NCI-H2196 (cell line): ENCODE data around the gene ACVR2B.

Experiments
- DNase-seq: peaks from one replicate; lab custom pipeline; 2025; ENCODE audit not compliant: unreplicated experiment; lab: John Stamatoyannopoulos, UW

ACVR2B gene

GRCh38 chr3:38524141-38524739 lies 70.5 kb downstream of the ACVR2B start:
- no peak for DNase-seq

- DNase-seq = no peak
These were observed 73.1 kb downstream of the ACVR2B start for GRCh38 chr3:38526792-38527191.

- DNase-seq = no peak
These were observed 74.8 kb downstream of the ACVR2B start for GRCh38 chr3:38528457-38528856.

- DNase-seq = no peak
These were observed 78.8 kb downstream of the ACVR2B start for GRCh38 chr3:38532529-38532928.

GRCh38 chr3:38533285-38533976 lies 79.7 kb downstream of the ACVR2B start:
- no peak for DNase-seq

- DNase-seq = no peak
These were observed 80.5 kb downstream of the ACVR2B start for GRCh38 chr3:38534180-38534579.

- DNase-seq = no peak
These were observed 80.9 kb downstream of the ACVR2B start for GRCh38 chr3:38534604-38535003.

GRCh38 chr3:38536671-38537070 lies 83.0 kb downstream of the ACVR2B start:
- DNase-seq = no peak

- no peak for DNase-seq
These were observed 85.2 kb downstream of the ACVR2B start for GRCh38 chr3:38538773-38539353.

GRCh38 chr3:38541806-38542205 lies 88.1 kb downstream of the ACVR2B start:
- no peak for DNase-seq
